Fibroblast of skin of back (primary cell): Measurements from ENCODE around the gene SEC31A. TPM values are rescaled to one million over a fixed set of nuclear protein-coding genes. Genes with fewer than 3 reads are reported as not detected.
"Not testable (repeated sequence)": the region's sequence is repeated elsewhere in the genome, so short reads cannot be mapped to it uniquely, and the experiment has no call there.

Source experiments
- DNase-seq: peaks from one replicate; pipeline ENCODE4 v3.0.0-alpha.2; 2013
- polyA plus RNA-seq, 2 experiments: library from polyadenylated mRNA; unstranded; fragments of 120-200 nt; gene quantifications; one replicate each; pipeline ENCODE4 v1.2.1, GENCODE V29; 2013; ENCODE audit not compliant: insufficient read length in 2 of 2

Gene SEC31A, protein sequence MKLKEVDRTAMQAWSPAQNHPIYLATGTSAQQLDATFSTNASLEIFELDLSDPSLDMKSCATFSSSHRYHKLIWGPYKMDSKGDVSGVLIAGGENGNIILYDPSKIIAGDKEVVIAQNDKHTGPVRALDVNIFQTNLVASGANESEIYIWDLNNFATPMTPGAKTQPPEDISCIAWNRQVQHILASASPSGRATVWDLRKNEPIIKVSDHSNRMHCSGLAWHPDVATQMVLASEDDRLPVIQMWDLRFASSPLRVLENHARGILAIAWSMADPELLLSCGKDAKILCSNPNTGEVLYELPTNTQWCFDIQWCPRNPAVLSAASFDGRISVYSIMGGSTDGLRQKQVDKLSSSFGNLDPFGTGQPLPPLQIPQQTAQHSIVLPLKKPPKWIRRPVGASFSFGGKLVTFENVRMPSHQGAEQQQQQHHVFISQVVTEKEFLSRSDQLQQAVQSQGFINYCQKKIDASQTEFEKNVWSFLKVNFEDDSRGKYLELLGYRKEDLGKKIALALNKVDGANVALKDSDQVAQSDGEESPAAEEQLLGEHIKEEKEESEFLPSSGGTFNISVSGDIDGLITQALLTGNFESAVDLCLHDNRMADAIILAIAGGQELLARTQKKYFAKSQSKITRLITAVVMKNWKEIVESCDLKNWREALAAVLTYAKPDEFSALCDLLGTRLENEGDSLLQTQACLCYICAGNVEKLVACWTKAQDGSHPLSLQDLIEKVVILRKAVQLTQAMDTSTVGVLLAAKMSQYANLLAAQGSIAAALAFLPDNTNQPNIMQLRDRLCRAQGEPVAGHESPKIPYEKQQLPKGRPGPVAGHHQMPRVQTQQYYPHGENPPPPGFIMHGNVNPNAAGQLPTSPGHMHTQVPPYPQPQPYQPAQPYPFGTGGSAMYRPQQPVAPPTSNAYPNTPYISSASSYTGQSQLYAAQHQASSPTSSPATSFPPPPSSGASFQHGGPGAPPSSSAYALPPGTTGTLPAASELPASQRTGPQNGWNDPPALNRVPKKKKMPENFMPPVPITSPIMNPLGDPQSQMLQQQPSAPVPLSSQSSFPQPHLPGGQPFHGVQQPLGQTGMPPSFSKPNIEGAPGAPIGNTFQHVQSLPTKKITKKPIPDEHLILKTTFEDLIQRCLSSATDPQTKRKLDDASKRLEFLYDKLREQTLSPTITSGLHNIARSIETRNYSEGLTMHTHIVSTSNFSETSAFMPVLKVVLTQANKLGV
- 310 TPM for polyA plus RNA-seq (2013, experiment 1 of 2; ENCODE audit: insufficient read length)
- 378 TPM for polyA plus RNA-seq (2013, experiment 2 of 2; ENCODE audit: insufficient read length)

DNA sequence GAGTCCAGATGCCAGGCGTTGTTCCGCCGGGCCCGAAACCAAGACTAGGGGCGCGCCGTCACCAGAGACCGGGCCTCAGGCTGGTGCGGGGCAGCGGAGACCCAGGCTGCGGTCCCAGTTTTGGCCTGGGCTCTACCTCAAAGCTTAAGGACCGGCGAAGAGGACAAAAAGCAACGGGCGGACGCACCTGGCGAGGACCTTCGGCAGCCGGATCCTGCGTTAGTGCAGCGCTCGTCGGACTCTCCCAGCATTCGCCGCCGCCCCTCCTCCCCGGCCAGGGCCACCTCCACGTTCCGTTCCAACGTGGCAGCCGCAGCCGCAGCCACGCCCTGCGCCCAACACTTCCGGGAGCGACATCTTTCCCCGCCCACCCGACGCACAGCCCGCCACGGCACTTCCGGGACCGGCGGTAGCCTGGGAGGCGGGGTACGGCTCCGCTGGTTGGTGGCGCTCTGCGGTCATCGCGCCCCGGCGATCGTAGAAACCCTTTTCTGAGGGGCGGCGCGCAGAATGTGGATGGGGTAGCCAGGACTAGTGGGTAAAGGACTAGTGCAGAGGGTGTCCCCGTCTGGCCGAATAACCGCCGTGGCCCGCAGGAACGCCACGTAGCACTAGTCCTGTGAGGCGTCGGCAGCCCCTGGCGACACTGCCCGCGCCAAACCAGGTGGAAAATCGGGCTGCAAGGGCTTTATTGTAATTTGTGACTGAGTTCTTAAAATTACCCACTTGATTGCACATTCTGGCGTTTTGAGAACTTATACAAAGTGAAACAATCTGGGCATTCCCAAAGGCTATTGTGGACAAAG is at the start of gene SEC31A:
Gene SEC31A (minus strand): TSS at position 253 of the 806 bp plus-strand sequence. CDS start 9,217 bp downstream, outside the sequence.
- peak; percentile 95 for DNase-seq

DNA sequence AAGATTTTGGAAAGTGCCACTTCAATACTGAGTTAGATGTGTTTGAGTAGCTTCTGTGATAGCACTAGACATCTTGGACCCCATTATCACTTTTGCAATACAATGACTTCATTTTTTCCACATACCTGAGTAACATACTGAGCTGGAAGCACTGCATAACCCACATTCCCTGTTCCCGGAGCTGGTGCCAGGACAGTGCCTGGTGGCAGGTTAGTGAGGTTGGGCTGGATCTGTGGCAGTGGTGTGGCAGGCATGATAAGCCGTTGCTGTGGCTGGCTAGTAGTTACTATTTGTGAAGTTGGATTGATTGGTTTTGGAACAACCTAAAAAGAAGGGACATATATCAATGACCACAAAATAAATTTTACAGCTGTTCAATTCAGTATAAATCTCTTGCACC is 48.5 kb upstream of the SEC31A start:
- DNase-seq = no peak

DNA sequence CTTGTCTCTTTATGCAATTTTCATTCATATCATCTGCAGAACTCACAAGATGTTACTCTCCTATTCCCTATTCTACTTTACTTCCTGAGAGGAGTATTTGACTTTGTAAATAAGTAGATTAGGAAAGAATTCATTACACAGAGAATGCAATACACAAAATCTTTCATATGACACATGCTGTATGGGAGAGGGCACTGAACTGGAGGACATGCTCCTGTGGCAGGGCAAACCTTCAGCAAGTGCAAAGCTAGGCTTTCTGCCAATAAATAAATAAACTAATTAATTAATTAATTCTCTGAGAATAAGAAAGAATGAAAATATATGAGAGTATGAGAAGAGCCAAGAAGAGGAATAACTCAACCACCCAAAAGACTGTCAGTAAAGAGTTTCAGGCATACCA is 43.5 kb upstream of the SEC31A start:
- DNase-seq = no peak

DNA sequence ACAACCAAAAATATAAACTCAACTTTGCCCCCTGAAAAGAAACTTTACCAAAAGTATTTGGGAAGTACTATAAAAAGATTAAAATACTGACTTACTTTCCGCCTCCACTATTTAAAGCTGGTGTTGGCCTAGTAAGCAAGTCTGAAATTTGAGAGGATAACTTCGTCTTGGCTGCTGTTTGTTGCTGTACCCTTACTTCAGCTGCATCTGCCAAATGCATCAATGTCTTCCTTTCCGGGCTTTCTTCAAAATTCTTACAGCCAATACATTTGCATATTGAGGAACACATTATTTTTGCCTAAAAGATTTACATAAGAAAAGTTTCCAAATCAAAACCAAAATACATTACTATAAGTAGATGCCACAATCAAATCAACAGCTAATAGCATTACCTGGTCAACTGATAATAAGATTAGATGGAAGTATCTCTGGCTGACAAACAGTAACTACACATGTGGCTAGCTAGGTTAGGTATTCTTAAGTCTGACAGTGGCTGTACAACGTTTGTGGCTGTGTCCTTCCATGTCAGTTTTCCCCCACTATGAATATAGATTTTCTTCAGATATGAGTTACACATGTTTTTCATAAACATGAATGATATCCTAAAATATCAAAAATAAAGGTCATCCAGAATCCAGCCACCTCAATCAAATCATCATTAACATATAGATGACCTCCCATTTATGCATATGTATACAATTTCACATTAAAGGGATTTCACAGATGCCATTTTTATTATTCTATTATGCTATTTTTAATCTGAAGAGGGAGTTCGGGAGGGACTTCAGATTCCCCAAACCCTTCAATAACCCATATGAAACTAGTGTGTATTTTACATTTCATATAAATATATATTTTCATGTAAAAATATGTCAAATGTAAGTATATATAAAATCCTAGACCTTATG is 40.1 kb upstream of the SEC31A start:
- no peak for DNase-seq

DNA sequence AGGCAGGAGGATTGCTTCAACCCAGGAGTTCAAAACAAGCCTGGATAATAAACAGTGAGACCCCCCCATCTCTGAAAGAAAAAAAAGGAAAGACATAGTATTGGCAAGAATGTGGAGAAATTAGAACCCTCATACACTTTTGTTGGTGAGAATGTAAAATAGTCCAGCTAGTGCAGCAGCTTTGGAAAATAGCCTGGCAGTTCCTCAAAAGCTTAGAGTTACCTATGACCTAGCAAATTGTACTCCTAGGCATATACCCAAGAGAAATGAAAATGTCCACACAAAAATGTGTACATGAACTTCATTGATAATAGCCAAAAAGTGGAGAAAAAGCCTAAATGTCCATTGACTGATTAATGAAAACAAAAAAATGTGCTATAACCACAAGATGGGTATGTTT is 30.8 kb upstream of the SEC31A start:
- no peak for DNase-seq

DNA sequence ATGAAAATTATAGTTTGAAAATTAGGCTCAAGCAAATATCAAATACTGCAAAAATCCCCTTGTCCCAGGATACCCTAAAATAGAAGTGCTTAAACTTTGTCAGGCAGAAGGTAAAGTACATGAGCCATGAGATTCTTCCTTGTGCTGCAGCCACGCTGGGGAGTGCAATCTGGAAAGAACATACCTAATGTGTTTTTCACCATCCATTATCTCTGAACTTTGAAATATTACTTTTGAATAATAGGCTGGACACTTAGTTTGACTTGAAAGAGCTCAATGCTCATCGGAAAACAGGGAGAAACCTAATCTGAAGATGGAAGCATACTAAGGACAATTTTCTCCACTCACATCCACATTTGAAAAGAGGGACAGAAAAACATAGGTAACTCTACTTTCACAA is 28.4 kb upstream of the SEC31A start:
- no peak for DNase-seq

DNA sequence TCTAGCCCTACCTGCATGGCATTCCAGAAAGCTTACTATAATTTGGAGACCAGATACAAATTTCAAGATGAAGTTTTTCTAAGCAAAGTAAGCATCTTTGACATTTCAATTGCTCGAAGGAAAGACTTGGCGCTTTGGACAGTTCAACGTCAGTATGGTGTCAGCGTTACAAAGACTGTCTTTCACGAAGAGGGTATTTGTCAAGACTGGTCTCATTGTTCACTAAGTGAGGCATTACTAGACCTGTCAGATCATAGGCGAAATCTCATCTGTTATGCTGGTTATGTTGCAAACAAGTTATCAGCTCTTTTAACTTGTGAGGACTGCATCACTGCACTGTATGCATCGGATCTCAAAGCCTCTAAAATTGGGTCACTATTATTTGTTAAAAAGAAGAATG is 27.1 kb upstream of the SEC31A start:
- DNase-seq = no peak

DNA sequence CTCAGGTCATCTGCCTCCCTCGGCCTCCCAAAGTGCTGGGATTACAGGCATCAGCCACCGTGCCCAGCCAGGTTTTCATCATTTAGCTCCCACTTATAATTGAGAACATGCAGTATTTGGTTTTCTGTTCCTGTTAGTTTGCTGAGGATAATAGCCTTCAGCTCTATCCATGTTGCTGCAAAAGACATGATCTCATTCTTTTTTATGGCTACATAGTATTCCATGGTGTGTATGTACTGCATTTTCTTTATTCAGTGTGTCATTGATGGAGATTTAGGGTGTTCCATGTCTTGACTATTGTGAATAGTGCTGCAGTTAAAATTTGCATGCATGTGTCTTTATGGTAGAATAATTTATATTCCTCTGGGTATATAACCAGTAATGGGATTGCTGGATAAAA is 23.0 kb upstream of the SEC31A start:
- DNase-seq = not testable (repeated sequence)

DNA sequence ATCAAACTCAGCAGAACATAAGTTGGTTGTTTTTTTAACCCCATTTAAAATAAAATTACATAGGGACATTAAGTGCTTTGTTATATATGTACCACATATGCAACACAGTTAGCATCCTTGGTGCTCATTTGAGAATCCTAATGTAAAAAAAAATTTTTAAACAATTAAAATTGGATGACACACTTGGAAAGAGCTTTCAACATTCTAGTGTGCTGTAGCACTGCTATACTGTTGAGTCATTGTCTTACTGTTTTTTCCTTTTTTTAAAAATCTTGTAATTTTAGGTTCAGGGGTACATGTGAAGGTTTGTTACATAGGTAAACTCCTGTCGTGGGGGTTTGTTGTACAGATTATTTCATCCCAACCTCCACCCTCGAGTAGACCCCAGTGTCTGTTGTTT is 22.4 kb upstream of the SEC31A start:
- no peak for DNase-seq

DNA sequence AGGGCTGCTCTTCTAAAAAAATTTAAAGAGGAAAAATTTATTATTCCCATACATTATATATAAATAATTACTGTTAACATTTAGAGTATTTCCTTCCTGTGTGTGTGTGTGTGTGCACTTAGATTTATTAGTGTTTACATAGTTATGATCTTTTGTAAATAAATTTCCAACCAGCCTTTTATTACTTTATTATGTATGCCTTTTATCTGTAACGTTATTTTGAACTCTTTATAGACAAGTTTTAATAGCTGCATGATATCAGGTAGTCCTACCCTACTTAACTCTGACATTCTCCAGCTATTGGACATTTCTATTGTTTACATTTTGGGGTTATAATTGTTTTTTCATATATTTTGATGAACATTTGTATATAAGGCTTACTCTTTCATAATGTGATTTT is 18.4 kb upstream of the SEC31A start:
- DNase-seq = no peak

DNA sequence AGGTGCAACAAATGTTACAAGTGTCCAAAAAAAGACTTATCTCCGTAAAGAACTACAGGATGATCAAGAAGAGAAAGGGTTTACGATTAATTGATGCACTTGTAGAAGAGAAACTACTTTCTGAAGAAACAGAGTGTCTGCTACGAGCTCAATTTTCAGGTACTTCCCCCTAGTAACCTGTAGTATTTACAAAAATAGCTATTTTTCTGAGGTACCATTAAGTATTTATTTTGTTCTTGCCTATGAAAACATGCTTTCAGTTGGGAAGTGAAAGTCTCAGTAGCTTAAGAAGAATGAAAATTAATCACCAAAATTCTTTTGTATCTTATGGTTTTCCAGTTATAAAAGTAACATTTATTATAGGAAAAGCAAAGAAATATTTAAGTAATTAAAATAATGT is 15.5 kb upstream of the SEC31A start:
- no peak for DNase-seq

DNA sequence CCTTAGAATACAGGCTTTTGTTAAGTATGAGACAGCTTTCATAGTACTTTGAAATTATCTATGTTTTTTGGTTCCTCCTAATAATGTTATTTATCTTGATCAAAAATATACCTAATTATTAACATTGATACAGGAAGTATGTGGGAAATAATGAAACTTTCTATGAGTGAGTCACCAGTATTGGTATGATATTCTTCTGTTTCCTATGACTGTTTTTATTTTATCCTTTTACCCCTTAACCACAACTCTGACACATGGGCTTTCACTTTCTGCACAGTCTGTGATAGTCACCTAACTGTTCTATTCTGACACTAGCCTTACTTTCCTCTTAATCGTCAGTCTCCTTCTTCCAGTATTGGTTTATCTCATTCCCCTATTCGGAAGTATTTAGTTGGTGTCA is 14.3 kb upstream of the SEC31A start:
- peak; percentile 61 for DNase-seq

DNA sequence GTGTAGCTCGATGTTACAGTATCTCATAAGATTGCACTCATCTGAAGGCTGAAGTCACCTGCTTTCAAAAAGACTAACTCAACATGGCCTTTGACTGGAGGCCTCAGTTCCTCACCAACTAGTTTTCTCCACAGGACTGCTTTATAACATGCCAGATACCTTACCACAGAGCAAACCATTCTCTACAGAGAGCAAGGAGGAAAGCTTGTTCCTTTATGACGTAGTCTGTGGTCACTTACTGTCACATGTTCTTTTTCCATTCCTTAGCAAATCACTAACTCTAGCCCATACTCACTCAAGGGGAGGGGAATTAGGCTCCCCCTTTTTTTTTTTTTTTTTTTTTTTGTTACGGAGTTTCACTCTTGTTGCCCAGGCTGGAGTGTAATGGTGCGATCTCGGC is 12.8 kb upstream of the SEC31A start:
- DNase-seq = no peak

DNA sequence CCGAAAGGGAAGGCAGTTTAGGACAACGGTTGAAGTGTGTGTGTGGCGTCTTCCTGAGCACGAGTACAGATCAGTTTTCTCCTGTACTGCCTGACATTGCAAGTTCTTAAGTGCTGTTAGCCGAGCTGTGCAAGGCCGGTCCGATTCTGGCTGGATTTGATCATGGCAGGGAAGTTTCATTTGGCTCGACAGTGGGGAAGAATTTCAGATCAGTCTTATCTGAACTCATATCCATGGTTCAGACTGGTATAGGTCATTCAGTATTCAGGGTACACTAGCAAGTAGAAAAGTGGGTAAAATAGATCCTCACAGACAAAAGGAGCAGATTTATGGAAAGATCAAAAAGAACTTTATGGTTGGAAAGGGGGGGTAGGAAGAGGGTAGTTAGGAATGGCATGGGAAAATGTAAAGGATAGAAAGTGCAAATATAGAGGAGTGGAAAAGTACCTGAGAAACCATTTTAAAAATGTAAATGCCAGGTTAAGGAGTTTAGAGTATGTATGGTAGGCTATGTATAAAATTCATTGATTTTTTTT is 10.3 kb upstream of the SEC31A start:
- DNase-seq = no peak

DNA sequence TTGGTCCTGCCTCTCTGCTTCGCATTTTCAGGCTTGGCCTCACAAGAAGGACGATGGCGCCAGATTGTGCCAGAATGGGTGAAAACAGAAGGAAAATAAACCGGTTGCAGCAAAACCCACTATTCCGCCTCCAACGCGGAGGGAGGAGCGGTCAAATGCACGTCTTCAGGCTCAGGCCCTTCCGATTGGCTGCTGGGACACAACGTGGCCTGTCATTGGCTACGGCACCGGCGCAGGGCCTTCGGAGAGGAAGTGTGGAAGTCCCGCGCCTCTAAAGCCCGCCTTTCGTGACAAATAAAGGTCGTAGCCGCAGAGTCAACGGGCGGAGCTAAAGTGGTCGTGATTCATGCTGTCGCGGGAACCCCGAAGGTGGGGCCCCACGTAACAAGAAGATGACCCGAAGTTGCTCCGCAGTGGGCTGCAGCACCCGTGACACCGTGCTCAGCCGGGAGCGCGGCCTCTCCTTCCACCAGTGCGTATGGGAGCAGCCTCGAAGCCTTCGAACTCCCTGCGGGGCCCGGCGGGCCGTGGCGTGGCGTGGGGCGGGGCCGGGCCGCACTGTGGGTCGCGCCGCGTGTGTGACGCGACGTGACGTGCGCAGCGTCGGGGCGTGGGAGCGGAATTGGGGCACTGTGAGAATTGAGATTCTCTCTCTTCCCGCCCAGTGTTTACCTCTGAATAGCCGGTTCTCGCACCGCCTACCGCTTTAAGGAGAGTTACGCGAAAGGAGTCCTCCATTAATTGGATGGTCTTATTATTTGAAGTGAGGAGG is 9.6 kb upstream of the SEC31A start, which contains the start of gene THAP9:
Gene THAP9 (plus strand): TSS at position 325 of the 772 bp plus-strand sequence. CDS start 68 bp downstream, at position 393.
- DNase-seq = peak; percentile 100

DNA sequence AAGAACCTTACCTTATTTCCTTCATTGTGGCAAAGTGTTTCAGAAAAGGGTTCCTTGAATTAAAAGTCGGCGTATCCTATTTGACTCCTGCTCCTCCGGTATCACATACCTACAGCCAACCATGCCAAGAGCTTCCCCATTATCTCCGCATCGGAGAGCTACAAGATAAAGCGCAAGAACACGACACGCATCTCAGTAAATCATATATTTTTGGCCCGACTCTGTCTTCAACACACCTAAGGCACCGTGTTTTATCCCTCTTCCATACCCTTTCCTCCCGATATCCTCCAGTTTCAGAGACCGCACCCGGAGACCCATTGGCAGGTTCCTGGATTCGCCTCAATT is 9.1 kb upstream of the SEC31A start:
- no peak for DNase-seq

DNA sequence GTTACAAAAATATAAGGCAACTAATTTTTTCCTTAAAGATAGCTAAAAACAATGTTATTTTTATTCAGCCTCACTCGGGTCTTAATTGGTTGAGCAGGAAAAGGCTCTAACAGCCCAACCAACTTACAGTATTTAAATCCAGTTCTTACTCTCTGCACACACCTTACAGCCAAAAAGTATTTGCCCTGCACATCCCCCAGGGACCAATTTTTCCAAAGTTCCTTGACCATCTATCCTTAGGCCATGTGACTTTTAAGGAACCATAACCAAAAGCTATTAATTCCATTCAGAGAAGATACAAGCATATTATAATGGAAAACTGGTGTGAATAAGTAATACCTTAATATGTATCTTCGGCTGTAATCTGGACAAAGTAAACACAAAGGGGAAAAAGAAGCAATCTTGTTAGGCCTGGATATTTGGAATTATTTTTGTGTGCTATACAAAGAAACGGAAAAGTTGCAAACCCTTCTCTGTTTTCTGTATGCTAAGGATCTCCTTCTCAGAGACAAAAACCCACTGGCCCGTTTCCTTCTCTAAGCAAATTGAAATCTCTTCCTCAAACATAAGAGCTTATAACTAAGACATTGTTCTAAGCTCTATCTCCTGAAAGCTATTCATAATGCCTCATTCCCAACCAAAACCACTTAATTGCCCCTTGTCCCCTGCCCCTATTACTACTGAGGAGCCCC is 8.6 kb upstream of the SEC31A start:
- no peak for DNase-seq

DNA sequence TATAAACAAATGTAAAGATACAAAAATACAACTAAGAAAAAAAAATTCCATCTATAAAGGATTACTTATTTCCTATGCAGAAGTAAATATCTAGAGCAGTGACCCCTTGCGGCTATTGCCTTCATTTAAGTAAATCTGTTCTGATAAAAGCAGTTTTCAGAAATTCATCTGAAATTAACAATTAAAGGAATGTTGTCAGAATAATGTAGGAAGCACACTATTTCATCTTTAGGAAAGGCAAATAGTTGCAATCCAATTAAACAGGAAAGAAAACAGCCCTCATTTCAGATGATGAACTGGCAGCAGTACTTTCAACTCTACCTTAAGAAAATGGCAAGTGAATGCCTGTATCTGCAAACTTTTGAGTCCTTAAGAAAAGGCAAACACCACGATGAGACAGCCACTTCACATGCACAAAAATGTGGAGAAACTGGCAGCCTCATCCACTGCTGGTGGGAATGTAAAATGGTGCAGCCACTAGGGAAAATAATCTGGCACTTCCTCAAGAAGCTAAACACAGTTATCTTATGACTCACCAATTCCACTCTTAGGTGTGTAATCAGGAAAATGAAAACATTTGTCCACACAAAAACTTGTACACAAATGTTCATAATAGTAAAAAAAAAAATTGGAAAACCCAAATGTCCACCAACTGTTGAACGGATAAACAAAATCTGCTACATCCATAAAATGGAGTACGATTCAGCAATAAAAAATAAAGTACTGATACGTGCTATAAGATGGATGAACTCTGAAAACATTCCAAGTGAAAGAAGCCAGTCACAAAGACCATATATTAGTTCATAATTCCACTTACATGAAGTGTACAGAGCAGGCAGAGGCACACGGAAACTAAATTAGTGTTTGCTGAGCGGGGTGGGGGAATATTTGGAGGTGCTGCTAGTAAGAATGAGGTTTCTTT is 7.6 kb upstream of the SEC31A start:
- peak; percentile 89 for DNase-seq
